PFSK-1 (cell line): ENCODE measurements around the gene HTT.

ENCODE experiments used
- FOXP2 ChIP-seq: optimal IDR thresholded peaks from 2 replicates; pipeline ENCODE3; 2011; ENCODE audit warnings: borderline replicate concordance, control low read depth, inconsistent platforms; ENCODE audit not compliant: insufficient read depth; ENCODE audit errors: extremely low read length, extremely low read depth
- POLR2AphosphoS5 ChIP-seq: IDR thresholded peaks from 2 replicates; pipeline ENCODE4 v1.6.1; 2012; ENCODE audit warnings: low read depth, mild to moderate bottlenecking, control low read depth, low read length, moderate library complexity
- REST ChIP-seq, 2 experiments: IDR thresholded peaks; 2 replicates each; pipeline versions ENCODE4 v1.6.1 to v1.8.0; 2011 to 2012; ENCODE audit warnings: low read depth in 2 of 2, low read length in 2 of 2, control low read depth in 1 of 2, inconsistent platforms in 1 of 2, mild to moderate bottlenecking in 1 of 2, moderate library complexity in 1 of 2; ENCODE audit not compliant: insufficient read depth in 1 of 2
- SIN3A ChIP-seq: IDR thresholded peaks from 2 replicates; pipeline ENCODE4 v1.6.1; 2012; ENCODE audit warnings: mild to moderate bottlenecking, low read length, moderate library complexity, borderline replicate concordance; ENCODE audit not compliant: insufficient read depth
- TAF1 ChIP-seq: IDR thresholded peaks from 2 replicates; pipeline ENCODE4 v1.6.1; 2012; ENCODE audit warnings: low read length, control low read depth, borderline replicate concordance; ENCODE audit not compliant: insufficient read depth

HTT gene

GRCh38 chr4:3046623-3047022 lies 27.9 kb upstream of the HTT start:
- no peak for TF ChIP-seq POLR2AphosphoS5
- TF ChIP-seq SIN3A, result no peak
- no peak for TF ChIP-seq REST (IDR thresholded peaks at IDR 0.05; ENCODE audit: insufficient read depth in 1 of 2, low read depth in 2 of 2, low read length in 2 of 2)
- TF ChIP-seq TAF1, result no peak

- TF ChIP-seq TAF1 (no peak), FOXP2 (no peak), POLR2AphosphoS5 (no peak), REST (IDR thresholded peaks at IDR 0.05; ENCODE audit: insufficient read depth in 1 of 2, low read depth in 2 of 2, low read length in 2 of 2) (no peak), SIN3A (no peak)
Observed at GRCh38 chr4:3047464-3048286, 26.8 kb upstream of the HTT start.

- TF ChIP-seq SIN3A (no peak), FOXP2 (no peak), POLR2AphosphoS5 (no peak), REST (IDR thresholded peaks at IDR 0.05; ENCODE audit: insufficient read depth in 1 of 2, low read depth in 2 of 2, low read length in 2 of 2) (no peak), TAF1 (no peak)
Observed at GRCh38 chr4:3054169-3054759, 20.2 kb upstream of the HTT start.

GRCh38 chr4:3059943-3060342 lies 14.5 kb upstream of the HTT start:
- no peak for TF ChIP-seq TAF1
- TF ChIP-seq SIN3A, result no peak
- no peak for TF ChIP-seq FOXP2

GRCh38 chr4:3060946-3061345 lies 13.5 kb upstream of the HTT start:
- no peak for TF ChIP-seq TAF1
- no peak for TF ChIP-seq REST (IDR thresholded peaks at IDR 0.05; ENCODE audit: insufficient read depth in 1 of 2, low read depth in 2 of 2, low read length in 2 of 2)
- no peak for TF ChIP-seq FOXP2
- TF ChIP-seq POLR2AphosphoS5, result no peak
- TF ChIP-seq SIN3A, result no peak
